H1 (cell line): ENCODE measurements around the gene CHST8. TPM values are rescaled to one million over a fixed set of nuclear protein-coding genes. Genes with fewer than 3 reads are reported as not detected.

Source experiments
- EP300 ChIP-seq, 2 experiments: IDR thresholded peaks; 1 replicate in 1 of 2; 2 replicates in 1 of 2; pipeline ENCODE4 v1.6.1; 2011 to 2012; ENCODE audit warnings: low read depth in 2 of 2, low read length in 2 of 2, mild to moderate bottlenecking in 2 of 2, borderline replicate concordance in 1 of 2, inconsistent platforms in 1 of 2, moderate library complexity in 1 of 2
- NANOG ChIP-seq: IDR thresholded peaks from 2 replicates; pipeline ENCODE4 v1.6.1; 2011; ENCODE audit warnings: low read length, low read depth, mild to moderate bottlenecking, inconsistent platforms; ENCODE audit not compliant: insufficient read depth, poor library complexity, severe bottlenecking
- RXRA ChIP-seq: IDR thresholded peaks from 2 replicates; pipeline ENCODE4 v1.6.1; 2011; ENCODE audit warnings: low read depth, mild to moderate bottlenecking, low read length, moderate library complexity; ENCODE audit not compliant: insufficient read depth
- SIX5 ChIP-seq: IDR thresholded peaks from 2 replicates; pipeline ENCODE4 v1.6.1; 2011; ENCODE audit warnings: mild to moderate bottlenecking, low read depth, low read length
- SP4 ChIP-seq: IDR thresholded peaks from 2 replicates; pipeline ENCODE4 v1.6.1; 2012; ENCODE audit warnings: low read length, inconsistent platforms
- TEAD4 ChIP-seq: IDR thresholded peaks from 2 replicates; pipeline ENCODE4 v1.6.1; 2012; ENCODE audit warnings: low read depth, low read length, inconsistent platforms, mixed read lengths
- polyA plus RNA-seq, 7 experiments: library from polyadenylated mRNA; depleted of rRNA in 3 of 7; stranded (reverse) in 5 of 7; unstranded in 2 of 7; fragments of >200 nt in 5 of 7; fragments of 200-250 nt in 2 of 7; gene quantifications; 1 replicate in 5 of 7; 2 replicates in 1 of 7; 4 replicates in 1 of 7; pipeline versions ENCODE4 v1.2.1 to v1.2.3, GENCODE V29; 2011 to 2013; ENCODE audit warnings: missing spikeins in 2 of 7, mixed read lengths in 2 of 7
- total RNA-seq: library from RNA; stranded (reverse); fragmentation: NEBNext Ultra II Directional; extraction: Animal tissue kit (Norgen Biotek cat#: 25700); gene quantifications from 2 replicates; pipeline ENCODE4 v1.2.1, GENCODE V29; 2021

CHST8 gene
- total and polyA plus RNA-seq, 2 of the 8 experiments (the other 6 are each of a cell fraction or from before 2014, with no cell fraction given), result 10.8 to 28.2 TPM

DNA sequence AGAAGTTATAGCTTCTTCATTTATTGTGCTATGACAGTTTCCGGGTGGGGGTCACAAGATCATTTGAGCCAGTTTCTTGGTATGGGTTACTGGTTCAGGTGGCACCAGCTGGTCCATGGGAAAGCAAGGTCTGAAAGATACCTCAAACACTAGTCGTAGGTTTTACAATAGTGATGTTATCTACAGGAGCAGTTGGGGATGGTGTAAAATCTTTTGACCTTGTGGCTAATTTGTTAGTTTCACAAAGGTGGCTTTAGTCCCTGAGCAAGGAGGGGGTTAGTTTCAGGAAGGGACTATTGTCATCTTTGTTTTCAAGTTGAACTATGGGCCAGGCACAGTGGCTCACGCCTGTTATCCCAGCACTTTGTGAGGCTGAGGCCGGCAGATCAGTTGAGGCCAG lies 24.6 kb downstream of the CHST8 start (continued):
- TF ChIP-seq EP300 (IDR thresholded peaks at IDR 0.05; ENCODE audit: borderline replicate concordance in 1 of 2, low read depth in 2 of 2, low read length in 2 of 2) (no peak), RXRA (no peak), TEAD4 (no peak), NANOG (no peak), SP4 (no peak), SIX5 (no peak)
